CD4-positive, alpha-beta memory T cell (primary cell): ENCODE results near the gene PPP2R2B. TPM values are rescaled to one million over a fixed set of nuclear protein-coding genes. Genes with fewer than 3 reads are reported as not detected.

Source experiments
- CTCF ChIA-PET: fragments of 350-600 bp; sonication (Branson Sonifier 250); formaldehyde crosslinking; loops from one replicate; lab custom pipeline; 2021; ENCODE audit warnings: inconsistent platforms; ENCODE audit not compliant: partially characterized antibody; lab: Charles Lee
- POLR2A ChIA-PET: fragments of 350-600 bp; sonication (Branson Sonifier 250); formaldehyde crosslinking; loops from one replicate; lab custom pipeline; 2021; ENCODE audit not compliant: partially characterized antibody; lab: Charles Lee
- DNase-seq, 5 donors: peaks; one replicate each; pipeline versions ENCODE4 v3.0.0 to v3.0.0-alpha.2; 2020 to 2022; ENCODE audit warnings: mixed read lengths in 1 of 5
- H3K27ac ChIP-seq: one replicate; pipeline ENCODE4 v1.7.0; 2013; ENCODE audit warnings: low read depth, low read length
- H3K27me3 ChIP-seq: 2 replicates; pipeline ENCODE4 v1.7.0; 2013; ENCODE audit warnings: mild to moderate bottlenecking, low read length, moderate library complexity; ENCODE audit not compliant: insufficient read depth
- H3K36me3 ChIP-seq: 2 replicates; pipeline ENCODE4 v1.7.0; 2013; ENCODE audit warnings: mild to moderate bottlenecking, low read length, moderate library complexity; ENCODE audit not compliant: insufficient read depth
- H3K4me1 ChIP-seq: 2 replicates; pipeline ENCODE4 v1.7.0; 2013; ENCODE audit warnings: mild to moderate bottlenecking, low read length, moderate library complexity; ENCODE audit not compliant: insufficient read depth
- H3K4me3 ChIP-seq, 2 donors: one replicate each; pipeline ENCODE4 v1.7.0; 2013; ENCODE audit warnings: low read length in 2 of 2, mild to moderate bottlenecking in 1 of 2
- H3K9me3 ChIP-seq, 2 donors: one replicate each; pipeline ENCODE4 v1.7.0; 2013; ENCODE audit warnings: low read length in 2 of 2, control low read depth in 1 of 2; ENCODE audit not compliant: control insufficient read depth in 1 of 2
- H3K27ac Mint-ChIP-seq, 7 donors: one replicate each; pipeline ENCODE4 v1.8.0; 2020 to 2021; ENCODE audit warnings: mixed read lengths in 7 of 7, mild to moderate bottlenecking in 6 of 7, inconsistent platforms in 3 of 7, moderate library complexity in 3 of 7
- H3K27me3 Mint-ChIP-seq, 2 donors: one replicate each; pipeline ENCODE4 v1.8.0; 2020 to 2021; ENCODE audit warnings: mixed read lengths in 2 of 2
- H3K36me3 Mint-ChIP-seq, 2 donors: one replicate each; pipeline ENCODE4 v1.8.0; 2020 to 2021; ENCODE audit warnings: mixed read lengths in 2 of 2, inconsistent platforms in 1 of 2, mild to moderate bottlenecking in 1 of 2
- H3K4me1 Mint-ChIP-seq, 4 donors: one replicate each; pipeline ENCODE4 v1.8.0; 2020 to 2021; ENCODE audit warnings: mixed read lengths in 4 of 4, mild to moderate bottlenecking in 1 of 4
- H3K4me3 Mint-ChIP-seq, 8 donors: one replicate each; pipeline ENCODE4 v1.8.0; 2020 to 2021; ENCODE audit warnings: mixed read lengths in 8 of 8, mild to moderate bottlenecking in 7 of 8, moderate library complexity in 6 of 8, inconsistent platforms in 3 of 8
- H3K9me3 Mint-ChIP-seq, 8 donors: one replicate each; pipeline ENCODE4 v1.8.0; 2020 to 2021; ENCODE audit warnings: mixed read lengths in 8 of 8, mild to moderate bottlenecking in 5 of 8, inconsistent platforms in 3 of 8, moderate library complexity in 1 of 8
- intact Hi-C: fragments of 100-400 bp; cut with micrococcal nuclease; formaldehyde crosslinking; loops from one replicate; pipeline ENCODE4 v1.15.1; 2023
- polyA plus RNA-seq, 2 donors: library from polyadenylated mRNA; unstranded; fragments of 300-500 nt; fragmentation: Illumina TruSeq; gene quantifications; one replicate each; pipeline ENCODE4 v1.2.3, GENCODE V29; 2021
- total RNA-seq, 2 experiments: library from RNA; stranded (reverse); gene quantifications; one replicate each; pipeline ENCODE4 v1.2.3, GENCODE V29; 2021

Gene PPP2R2B
- total and polyA plus RNA-seq, 4 experiments from 2014 or later = 3.1 to 13.0 (median 6.7) TPM

DNA sequence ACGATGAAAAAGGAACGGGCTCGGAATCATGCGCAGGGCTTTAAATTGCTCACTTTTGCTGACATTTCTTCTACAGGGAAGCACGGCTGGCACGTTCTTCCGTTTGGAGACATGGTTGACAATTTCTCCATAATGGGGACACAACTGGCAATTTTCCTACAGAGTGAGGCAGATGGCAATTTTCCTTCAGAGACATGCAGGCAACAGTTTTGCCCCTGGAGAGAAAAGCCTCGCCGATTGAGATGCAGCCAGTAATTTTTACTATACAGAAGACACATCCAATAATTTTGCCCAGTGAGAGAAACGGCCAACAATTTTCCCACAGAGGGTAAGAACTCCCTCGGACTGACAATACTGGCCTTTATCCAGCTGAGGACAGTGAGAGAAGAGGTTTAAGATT lies 271.7 kb downstream of the PPP2R2B start:
- H3K4me3 ChIP-seq = no peak overlapping the region
- POLR2A ChIA-PET = no interaction called here
- H3K4me3 Mint-ChIP-seq = no peak overlapping the region
- H3K27me3 ChIP-seq = no peaks in the 10 kb centered on the region
- no peaks in the 10 kb centered on the region for H3K4me1 Mint-ChIP-seq
- CTCF ChIA-PET = no interaction called here
- H3K36me3 ChIP-seq = no peaks in the 10 kb centered on the region
- DNase-seq = no peak
- H3K27ac Mint-ChIP-seq = no peak overlapping the region
- H3K9me3 Mint-ChIP-seq = peaks cover 0 to 14% (median 2%) of the 10 kb centered on the region in 8 donors
- no peaks in the 10 kb centered on the region for H3K4me1 ChIP-seq
- intact Hi-C loops = no loop called here
- H3K36me3 Mint-ChIP-seq = peaks cover 0 to 27% of the 10 kb centered on the region in 2 donors
- H3K27me3 Mint-ChIP-seq = peaks cover 0 to 2% of the 10 kb centered on the region in 2 donors
- H3K9me3 ChIP-seq = no peaks in the 10 kb centered on the region
- no peak overlapping the region for H3K27ac ChIP-seq

DNA sequence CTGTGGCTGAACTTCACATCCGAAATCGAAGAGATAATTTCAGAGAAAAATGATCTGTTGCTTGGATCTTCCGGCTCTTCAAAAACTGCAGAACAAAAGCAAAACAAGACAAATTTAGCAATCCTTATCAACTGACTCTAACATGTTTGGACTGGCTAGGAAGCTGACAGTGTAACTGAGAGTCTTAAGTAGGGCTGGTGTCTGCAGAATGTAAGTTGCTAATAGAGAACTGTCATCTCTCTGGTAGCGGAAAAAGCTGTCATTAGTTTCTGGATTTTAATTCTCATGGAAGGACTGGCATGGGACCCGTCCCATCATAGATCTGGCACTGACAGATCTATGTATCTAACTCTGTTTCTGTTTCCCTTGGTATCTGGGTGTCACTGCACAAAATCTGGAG lies 278.2 kb downstream of the PPP2R2B start:
- Histone ChIP-seq H3K4me3 (no peak overlapping the region), H3K4me1 (no peaks in the 10 kb centered on the region), H3K27ac (no peak overlapping the region), H3K27me3 (no peaks in the 10 kb centered on the region), H3K9me3 (no peaks in the 10 kb centered on the region), H3K36me3 (no peaks in the 10 kb centered on the region)
- no peak overlapping the region for H3K27ac Mint-ChIP-seq
- H3K36me3 Mint-ChIP-seq = peaks cover 2 to 5% of the 10 kb centered on the region in 2 donors
- intact Hi-C loops = no loop called here
- DNase-seq = no peak
- H3K4me1 Mint-ChIP-seq = no peaks in the 10 kb centered on the region
- ChIA-PET POLR2A (no interaction called here), CTCF (no interaction called here)
- no peak overlapping the region for H3K4me3 Mint-ChIP-seq
- no peaks in the 10 kb centered on the region for H3K9me3 Mint-ChIP-seq
- peaks cover 0 to 2% of the 10 kb centered on the region in 2 donors for H3K27me3 Mint-ChIP-seq

DNA sequence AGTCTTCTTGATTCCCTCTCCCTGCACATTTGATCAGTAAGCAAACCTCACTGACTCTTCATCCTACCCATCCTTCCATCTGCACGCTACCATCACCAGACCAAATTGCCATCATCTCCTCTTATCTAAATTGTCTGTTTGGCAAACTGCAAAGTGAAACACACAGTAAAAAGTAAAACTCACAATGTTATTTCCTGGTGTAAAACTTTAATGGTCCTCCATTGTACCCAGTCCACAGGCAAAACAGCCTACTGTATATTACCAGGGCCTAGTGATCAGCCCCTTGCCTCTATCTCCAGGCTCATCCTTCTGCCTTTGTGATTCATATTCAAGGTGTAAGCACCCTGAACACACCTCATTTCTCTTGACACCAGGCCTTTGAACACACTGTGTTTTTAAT lies 279.3 kb downstream of the PPP2R2B start:
- Histone ChIP-seq H3K4me3 (no peak overlapping the region), H3K9me3 (no peaks in the 10 kb centered on the region), H3K27ac (no peak overlapping the region), H3K36me3 (no peaks in the 10 kb centered on the region), H3K4me1 (no peaks in the 10 kb centered on the region), H3K27me3 (no peaks in the 10 kb centered on the region)
- no peaks in the 10 kb centered on the region for H3K4me1 Mint-ChIP-seq
- no peaks in the 10 kb centered on the region for H3K9me3 Mint-ChIP-seq
- H3K4me3 Mint-ChIP-seq = no peak overlapping the region
- peaks cover 0 to 2% of the 10 kb centered on the region in 2 donors for H3K27me3 Mint-ChIP-seq
- DNase-seq = no peak
- intact Hi-C loops = no loop called here
- CTCF ChIA-PET = no interaction called here
- peaks cover 2% of the 10 kb centered on the region in 2 donors for H3K36me3 Mint-ChIP-seq
- POLR2A ChIA-PET = no interaction called here
- H3K27ac Mint-ChIP-seq = no peak overlapping the region

DNA sequence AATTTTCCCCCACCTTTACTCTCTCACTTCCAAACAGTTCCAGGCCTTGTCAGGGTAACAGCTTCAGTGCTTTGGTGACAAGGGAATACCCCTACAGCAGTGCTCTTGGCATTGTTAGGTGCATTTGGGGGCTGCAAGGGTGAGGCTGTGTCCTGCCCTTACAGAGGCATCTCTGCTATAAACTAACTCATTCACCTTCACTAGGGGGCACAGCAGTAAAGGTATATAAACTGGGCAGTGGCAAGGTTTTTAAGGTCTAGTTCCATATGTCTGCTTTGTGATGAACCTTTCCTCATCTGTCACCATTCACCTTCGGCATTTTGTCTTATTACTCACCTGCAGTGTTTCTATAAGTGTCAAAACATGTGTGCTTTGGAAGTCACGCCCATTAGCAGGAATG lies 283.5 kb downstream of the PPP2R2B start:
- H3K4me1 ChIP-seq = no peaks in the 10 kb centered on the region
- Mint-ChIP-seq H3K27me3 (peaks cover 0 to 1% of the 10 kb centered on the region in 2 donors), H3K36me3 (peaks cover 16 to 27% of the 10 kb centered on the region in 2 donors), H3K27ac (no peak overlapping the region), H3K9me3 (no peaks in the 10 kb centered on the region), H3K4me3 (no peak overlapping the region), H3K4me1 (no peaks in the 10 kb centered on the region)
- H3K27me3 ChIP-seq = no peaks in the 10 kb centered on the region
- ChIA-PET POLR2A (no interaction called here), CTCF (no interaction called here)
- H3K9me3 ChIP-seq = no peaks in the 10 kb centered on the region
- intact Hi-C loops = no loop called here
- H3K4me3 ChIP-seq = no peak overlapping the region
- H3K27ac ChIP-seq = no peak overlapping the region
- no peaks in the 10 kb centered on the region for H3K36me3 ChIP-seq
- DNase-seq = no peak

DNA sequence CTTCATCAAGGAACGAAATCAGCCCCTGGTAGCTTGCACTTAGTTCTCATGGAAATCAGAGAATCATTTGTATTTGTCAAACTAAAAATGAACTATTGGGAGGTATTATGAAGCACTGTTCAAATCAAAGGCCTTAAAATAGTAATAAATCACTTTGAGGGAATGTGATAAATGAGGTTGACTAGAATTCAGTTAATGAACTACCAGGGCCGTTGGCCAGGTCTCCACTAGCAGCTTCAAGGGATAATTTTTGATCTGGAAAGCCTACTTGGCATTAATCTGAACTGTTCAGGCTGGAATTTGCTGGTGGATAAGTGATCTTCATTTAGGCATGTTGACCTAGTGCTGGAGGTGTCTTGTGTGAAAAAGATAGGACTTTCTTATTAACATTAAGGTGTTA lies 286.2 kb downstream of the PPP2R2B start:
- Mint-ChIP-seq H3K27me3 (peaks cover 0 to 1% of the 10 kb centered on the region in 2 donors), H3K4me3 (no peak overlapping the region), H3K27ac (no peak overlapping the region), H3K4me1 (no peaks in the 10 kb centered on the region), H3K36me3 (peaks cover 17 to 30% of the 10 kb centered on the region in 2 donors), H3K9me3 (no peaks in the 10 kb centered on the region)
- DNase-seq = no peak
- no peak overlapping the region for H3K27ac ChIP-seq
- POLR2A ChIA-PET = no interaction called here
- no peaks in the 10 kb centered on the region for H3K4me1 ChIP-seq
- intact Hi-C loops = no loop called here
- no peaks in the 10 kb centered on the region for H3K9me3 ChIP-seq
- H3K36me3 ChIP-seq = no peaks in the 10 kb centered on the region
- H3K27me3 ChIP-seq = no peaks in the 10 kb centered on the region
- H3K4me3 ChIP-seq = no peak overlapping the region
- CTCF ChIA-PET = no interaction called here

DNA sequence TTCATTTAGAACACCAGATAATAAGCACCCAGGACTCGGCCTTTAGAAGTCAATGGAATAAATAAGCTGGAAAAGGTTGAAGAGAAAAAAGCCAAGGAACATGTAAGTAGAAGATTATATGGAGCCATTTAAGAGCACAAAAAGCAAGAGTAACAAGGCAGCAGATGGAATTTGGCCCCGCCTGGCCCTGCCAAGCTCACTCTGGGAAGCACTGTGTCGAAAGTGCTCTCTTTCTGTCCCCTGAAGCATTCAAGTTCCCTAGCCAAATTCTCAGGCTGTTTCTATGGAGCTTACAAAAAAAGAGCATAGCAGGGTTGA lies 289.6 kb downstream of the PPP2R2B start:
- H3K27me3 ChIP-seq = no peaks in the 10 kb centered on the region
- POLR2A ChIA-PET = no interaction called here
- CTCF ChIA-PET = no interaction called here
- H3K9me3 Mint-ChIP-seq = no peaks in the 10 kb centered on the region
- H3K36me3 ChIP-seq = no peaks in the 10 kb centered on the region
- intact Hi-C loops = no loop called here
- no peak overlapping the region for H3K27ac Mint-ChIP-seq
- H3K27ac ChIP-seq = no peak overlapping the region
- no peak overlapping the region for H3K4me3 Mint-ChIP-seq
- no peaks in the 10 kb centered on the region for H3K9me3 ChIP-seq
- no peaks in the 10 kb centered on the region for H3K4me1 Mint-ChIP-seq
- no peak for DNase-seq
- peaks cover 0 to 1% of the 10 kb centered on the region in 2 donors for H3K27me3 Mint-ChIP-seq
- no peaks in the 10 kb centered on the region for H3K4me1 ChIP-seq
- H3K4me3 ChIP-seq = no peak overlapping the region
- peaks cover 17 to 35% of the 10 kb centered on the region in 2 donors for H3K36me3 Mint-ChIP-seq

DNA sequence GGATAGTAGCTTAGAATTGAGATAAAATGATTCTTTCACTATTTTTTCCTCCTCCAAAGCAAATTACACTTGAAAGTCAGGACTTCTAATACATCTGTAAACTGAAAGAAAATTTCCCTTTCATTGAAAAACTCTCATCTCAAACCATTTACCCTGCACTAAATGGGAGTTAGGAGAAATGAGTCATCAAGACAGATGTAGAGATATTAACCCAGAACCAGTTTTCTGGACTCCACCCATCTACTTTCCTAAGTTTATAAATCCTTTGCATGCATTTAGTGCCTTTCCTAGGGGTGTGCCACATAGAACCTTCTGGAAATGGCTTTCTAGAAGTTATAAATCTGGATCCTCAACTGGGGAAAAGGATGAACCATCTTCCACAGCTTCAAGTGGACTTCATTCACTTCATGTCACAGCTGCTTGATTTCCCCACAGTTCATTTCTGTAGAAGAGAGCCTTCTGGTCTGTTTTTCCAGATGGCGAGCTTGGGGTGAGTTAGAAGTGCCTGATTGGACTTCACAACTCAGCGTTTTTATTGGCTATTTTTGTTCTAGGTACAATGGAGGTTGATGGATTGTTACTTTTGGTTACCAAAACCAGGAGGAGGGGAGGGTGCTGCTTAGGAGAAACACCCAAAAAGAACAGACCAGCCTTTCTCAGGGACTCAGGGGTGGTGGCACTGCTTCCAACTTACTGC lies 290.1 kb downstream of the PPP2R2B start:
- POLR2A ChIA-PET = no interaction called here
- Histone ChIP-seq H3K36me3 (no peaks in the 10 kb centered on the region), H3K4me1 (no peaks in the 10 kb centered on the region), H3K27me3 (no peaks in the 10 kb centered on the region), H3K4me3 (no peak overlapping the region), H3K27ac (no peak overlapping the region), H3K9me3 (no peaks in the 10 kb centered on the region)
- Mint-ChIP-seq H3K4me3 (no peak overlapping the region), H3K36me3 (peaks cover 15 to 30% of the 10 kb centered on the region in 2 donors), H3K4me1 (no peaks in the 10 kb centered on the region), H3K27ac (no peak overlapping the region), H3K27me3 (peaks cover 0 to 1% of the 10 kb centered on the region in 2 donors), H3K9me3 (no peaks in the 10 kb centered on the region)
- CTCF ChIA-PET = no interaction called here
- no peak for DNase-seq
- intact Hi-C loops = no loop called here
